Fibroblast of skin of right biceps (primary cell): ENCODE results near the gene ADCY9.
A peak's percentile ranks its signal among the peaks of the same experiment; 100 is the strongest.

Experiments used
- DNase-seq: peaks from one replicate; pipeline ENCODE4 v3.0.0-alpha.2; 2013

ADCY9 gene

GRCh38 chr16:4021916-4022315, 94.3 kb downstream of the ADCY9 start:
- DNase-seq: no peak

GRCh38 chr16:4021070-4021779, 95.0 kb downstream of the ADCY9 start:
- no peak for DNase-seq

- DNase-seq: peak; percentile 27
Observed at GRCh38 chr16:4019371-4019791, 96.9 kb downstream of the ADCY9 start.

GRCh38 chr16:4018391-4018790, 97.9 kb downstream of the ADCY9 start:
- DNase-seq: peak; percentile 40

GRCh38 chr16:4017807-4018206, 98.4 kb downstream of the ADCY9 start:
- DNase-seq: no peak

- peak; percentile 43 for DNase-seq
Observed at GRCh38 chr16:4016658-4017057, 99.6 kb downstream of the ADCY9 start.

GRCh38 chr16:4016005-4016352, 100.3 kb downstream of the ADCY9 start:
- DNase-seq: no peak

- no peak for DNase-seq
Observed at GRCh38 chr16:4015275-4016004, 100.8 kb downstream of the ADCY9 start.

GRCh38 chr16:4011940-4012629, 104.2 kb downstream of the ADCY9 start:
- DNase-seq: no peak

- no peak for DNase-seq
Observed at GRCh38 chr16:4011225-4011939, 104.9 kb downstream of the ADCY9 start.

- no peak for DNase-seq
Observed at GRCh38 chr16:4010225-4011158, 105.8 kb downstream of the ADCY9 start.

GRCh38 chr16:4009177-4009576, 107.1 kb downstream of the ADCY9 start:
- no peak for DNase-seq

GRCh38 chr16:4008116-4008515, 108.1 kb downstream of the ADCY9 start:
- no peak for DNase-seq

GRCh38 chr16:4006397-4006999, 109.7 kb downstream of the ADCY9 start:
- no peak for DNase-seq

- no peak for DNase-seq
Observed at GRCh38 chr16:4005731-4006130, 110.5 kb downstream of the ADCY9 start.

- no peak for DNase-seq
Observed at GRCh38 chr16:4005281-4005680, 111.0 kb downstream of the ADCY9 start.

GRCh38 chr16:4004206-4004605, 112.0 kb downstream of the ADCY9 start:
- DNase-seq: no peak

GRCh38 chr16:4003576-4003975, 112.7 kb downstream of the ADCY9 start:
- DNase-seq: no peak

GRCh38 chr16:4003166-4003565, 113.1 kb downstream of the ADCY9 start:
- no peak for DNase-seq

- DNase-seq: no peak
Observed at GRCh38 chr16:4002121-4002520, 114.1 kb downstream of the ADCY9 start.

- peak; percentile 70 for DNase-seq
Observed at GRCh38 chr16:3999479-4000325, 116.5 kb downstream of the ADCY9 start.
